ENCODE results near the gene COL4A2.

COL4A2 gene

GRCh38 chr13:110268576-110269185, 38.4 kb upstream of the COL4A2 start:
- Histone ChIP-seq H2AFZ (ENCODE audit: low read length) (no peak overlapping the region), H2AK5ac (ENCODE audit: low read depth, low read length) (no peak overlapping the region), H4K8ac (ENCODE audit: low read depth, low read length) (no peak overlapping the region), H3K27me3 (ENCODE audit: control insufficient read depth in 3 of 3, insufficient read depth in 3 of 3, low read depth in 1 of 3, low read length in 3 of 3) (no peaks in the 10 kb centered on the region), H3K4me2 (ENCODE audit: insufficient read depth, low read length, poor library complexity, severe bottlenecking) (no peak overlapping the region), H3K14ac (ENCODE audit: low read length) (no peak overlapping the region), H4K91ac (ENCODE audit: low read depth, low read length, poor library complexity) (no peak overlapping the region), H3K18ac (ENCODE audit: low read length) (peak overlapping the region; percentile 4), H2BK5ac (ENCODE audit: low read length) (no peak overlapping the region), H3K79me1 (ENCODE audit: low read depth, low read length) (peaks cover 2% of the 10 kb centered on the region), H3K4me3 (ENCODE audit: low read length in 2 of 2) (no peak overlapping the region), H3K23ac (ENCODE audit: low read depth, low read length, poor library complexity) (peak overlapping the region; percentile 22), H2BK12ac (ENCODE audit: low read length) (no peak overlapping the region), H3K4ac (ENCODE audit: low read length) (no peak overlapping the region), H3K9me3 (replicated peaks in 1 of 2; ENCODE audit: control insufficient read depth in 2 of 2, insufficient read depth in 1 of 2, low read depth in 1 of 2, low read length in 2 of 2) (no peaks in the 10 kb centered on the region), H3K9ac (ENCODE audit: low read depth, low read length, poor library complexity) (no peak overlapping the region), H3K4me1 (ENCODE audit: control insufficient read depth in 2 of 2, insufficient read depth in 1 of 2, low read depth in 1 of 2, low read length in 2 of 2) (peaks cover 36 to 42% of the 10 kb centered on the region in 2 donors), H2BK120ac (ENCODE audit: low read depth, low read length) (no peak overlapping the region), H3K27ac (replicated peaks; ENCODE audit: low read length) (no peak overlapping the region), H3K36me3 (replicated peaks in 1 of 2; ENCODE audit: control insufficient read depth in 2 of 2, insufficient read depth in 2 of 2, low read length in 2 of 2) (peaks cover 0 to 5% of the 10 kb centered on the region in 2 donors), H2BK15ac (ENCODE audit: low read length) (no peak overlapping the region)
- no peak for DNase-seq (ENCODE audit: low spot score)
- WGBS, 2 donors (ENCODE audit: extremely low coverage in 2 of 2, insufficient read length in 2 of 2, insufficient replicate concordance in 1 of 2), result no CpG with 5 or more reads among the region's 16 CpGs

- Histone ChIP-seq H3K79me1 (ENCODE audit: low read depth, low read length) (peaks cover 2% of the 10 kb centered on the region), H3K36me3 (replicated peaks in 1 of 2; ENCODE audit: control insufficient read depth in 2 of 2, insufficient read depth in 2 of 2, low read length in 2 of 2) (peaks cover 0 to 5% of the 10 kb centered on the region in 2 donors), H3K27ac (replicated peaks; ENCODE audit: low read length) (no peak overlapping the region), H3K27me3 (ENCODE audit: control insufficient read depth in 3 of 3, insufficient read depth in 3 of 3, low read depth in 1 of 3, low read length in 3 of 3) (no peaks in the 10 kb centered on the region), H3K18ac (ENCODE audit: low read length) (no peak overlapping the region), H3K9ac (ENCODE audit: low read depth, low read length, poor library complexity) (no peak overlapping the region), H3K9me3 (replicated peaks in 1 of 2; ENCODE audit: control insufficient read depth in 2 of 2, insufficient read depth in 1 of 2, low read depth in 1 of 2, low read length in 2 of 2) (no peaks in the 10 kb centered on the region), H3K4ac (ENCODE audit: low read length) (no peak overlapping the region), H2BK5ac (ENCODE audit: low read length) (no peak overlapping the region), H2AK5ac (ENCODE audit: low read depth, low read length) (no peak overlapping the region), H2AFZ (ENCODE audit: low read length) (no peak overlapping the region), H4K8ac (ENCODE audit: low read depth, low read length) (no peak overlapping the region), H2BK120ac (ENCODE audit: low read depth, low read length) (no peak overlapping the region), H3K4me2 (ENCODE audit: insufficient read depth, low read length, poor library complexity, severe bottlenecking) (no peak overlapping the region), H4K91ac (ENCODE audit: low read depth, low read length, poor library complexity) (no peak overlapping the region), H3K4me3 (ENCODE audit: low read length in 2 of 2) (no peak overlapping the region), H2BK15ac (ENCODE audit: low read length) (no peak overlapping the region), H2BK12ac (ENCODE audit: low read length) (no peak overlapping the region), H3K14ac (ENCODE audit: low read length) (no peak overlapping the region), H3K23ac (ENCODE audit: low read depth, low read length, poor library complexity) (no peak overlapping the region), H3K4me1 (ENCODE audit: control insufficient read depth in 2 of 2, insufficient read depth in 1 of 2, low read depth in 1 of 2, low read length in 2 of 2) (peaks cover 40% of the 10 kb centered on the region in 2 donors)
- WGBS, 2 donors (ENCODE audit: extremely low coverage in 2 of 2, insufficient read length in 2 of 2, insufficient replicate concordance in 1 of 2), result no CpG with 5 or more reads among the region's 14 CpGs
- DNase-seq (ENCODE audit: low spot score), result no peak
Measured at GRCh38 chr13:110269509-110270185, 37.4 kb upstream of the COL4A2 start.

GRCh38 chr13:110270507-110270906, 36.6 kb upstream of the COL4A2 start:
- Histone ChIP-seq H3K9ac (ENCODE audit: low read depth, low read length, poor library complexity) (no peak overlapping the region), H4K91ac (ENCODE audit: low read depth, low read length, poor library complexity) (no peak overlapping the region), H2BK5ac (ENCODE audit: low read length) (no peak overlapping the region), H2BK15ac (ENCODE audit: low read length) (no peak overlapping the region), H3K23ac (ENCODE audit: low read depth, low read length, poor library complexity) (no peak overlapping the region), H3K36me3 (replicated peaks in 1 of 2; ENCODE audit: control insufficient read depth in 2 of 2, insufficient read depth in 2 of 2, low read length in 2 of 2) (peaks cover 0 to 1% of the 10 kb centered on the region in 2 donors), H3K14ac (ENCODE audit: low read length) (no peak overlapping the region), H3K27me3 (ENCODE audit: control insufficient read depth in 3 of 3, insufficient read depth in 3 of 3, low read depth in 1 of 3, low read length in 3 of 3) (no peaks in the 10 kb centered on the region), H3K27ac (replicated peaks; ENCODE audit: low read length) (no peak overlapping the region), H3K4me1 (ENCODE audit: control insufficient read depth in 2 of 2, insufficient read depth in 1 of 2, low read depth in 1 of 2, low read length in 2 of 2) (peaks cover 31 to 34% of the 10 kb centered on the region in 2 donors), H3K79me1 (ENCODE audit: low read depth, low read length) (peaks cover 2% of the 10 kb centered on the region), H2AFZ (ENCODE audit: low read length) (no peak overlapping the region), H3K9me3 (replicated peaks in 1 of 2; ENCODE audit: control insufficient read depth in 2 of 2, insufficient read depth in 1 of 2, low read depth in 1 of 2, low read length in 2 of 2) (no peaks in the 10 kb centered on the region), H3K18ac (ENCODE audit: low read length) (peak overlapping the region; percentile 54), H2BK120ac (ENCODE audit: low read depth, low read length) (no peak overlapping the region), H3K4ac (ENCODE audit: low read length) (no peak overlapping the region), H3K4me3 (ENCODE audit: low read length in 2 of 2) (no peak overlapping the region), H2AK5ac (ENCODE audit: low read depth, low read length) (no peak overlapping the region), H3K4me2 (ENCODE audit: insufficient read depth, low read length, poor library complexity, severe bottlenecking) (no peak overlapping the region), H2BK12ac (ENCODE audit: low read length) (no peak overlapping the region), H4K8ac (ENCODE audit: low read depth, low read length) (no peak overlapping the region)
- DNase-seq (ENCODE audit: low spot score), result no peak
- WGBS, 2 donors (ENCODE audit: extremely low coverage in 2 of 2, insufficient read length in 2 of 2, insufficient replicate concordance in 1 of 2), result no CpG with 5 or more reads among the region's 7 CpGs

- Histone ChIP-seq H2AFZ (ENCODE audit: low read length) (no peak overlapping the region), H3K79me1 (ENCODE audit: low read depth, low read length) (peaks cover 2% of the 10 kb centered on the region), H3K18ac (ENCODE audit: low read length) (no peak overlapping the region), H2BK15ac (ENCODE audit: low read length) (no peak overlapping the region), H3K4me1 (ENCODE audit: control insufficient read depth in 2 of 2, insufficient read depth in 1 of 2, low read depth in 1 of 2, low read length in 2 of 2) (peaks cover 24 to 26% of the 10 kb centered on the region in 2 donors), H3K9me3 (replicated peaks in 1 of 2; ENCODE audit: control insufficient read depth in 2 of 2, insufficient read depth in 1 of 2, low read depth in 1 of 2, low read length in 2 of 2) (no peaks in the 10 kb centered on the region), H2BK12ac (ENCODE audit: low read length) (no peak overlapping the region), H4K8ac (ENCODE audit: low read depth, low read length) (no peak overlapping the region), H3K27ac (replicated peaks; ENCODE audit: low read length) (no peak overlapping the region), H3K27me3 (ENCODE audit: control insufficient read depth in 3 of 3, insufficient read depth in 3 of 3, low read depth in 1 of 3, low read length in 3 of 3) (no peaks in the 10 kb centered on the region), H3K9ac (ENCODE audit: low read depth, low read length, poor library complexity) (no peak overlapping the region), H3K4me2 (ENCODE audit: insufficient read depth, low read length, poor library complexity, severe bottlenecking) (no peak overlapping the region), H2BK5ac (ENCODE audit: low read length) (no peak overlapping the region), H3K4me3 (ENCODE audit: low read length in 2 of 2) (no peak overlapping the region), H3K36me3 (replicated peaks in 1 of 2; ENCODE audit: control insufficient read depth in 2 of 2, insufficient read depth in 2 of 2, low read length in 2 of 2) (peaks cover 0 to 2% of the 10 kb centered on the region in 2 donors), H4K91ac (ENCODE audit: low read depth, low read length, poor library complexity) (no peak overlapping the region), H3K14ac (ENCODE audit: low read length) (no peak overlapping the region), H3K23ac (ENCODE audit: low read depth, low read length, poor library complexity) (no peak overlapping the region), H2BK120ac (ENCODE audit: low read depth, low read length) (no peak overlapping the region), H3K4ac (ENCODE audit: low read length) (no peak overlapping the region), H2AK5ac (ENCODE audit: low read depth, low read length) (no peak overlapping the region)
- DNase-seq (ENCODE audit: low spot score), result no peak
- WGBS, 2 donors (ENCODE audit: extremely low coverage in 2 of 2, insufficient read length in 2 of 2, insufficient replicate concordance in 1 of 2), result no CpG with 5 or more reads among the region's 5 CpGs
Measured at GRCh38 chr13:110271313-110271712, 35.8 kb upstream of the COL4A2 start.
